GM19438 (cell line): ENCODE data around the gene ISY1.
"Not testable (repeated sequence)": the region's sequence is repeated elsewhere in the genome, so short reads cannot be mapped to it uniquely, and the experiment has no call there.

ENCODE experiments used
- ATAC-seq: cut with Tn5 transposase; IDR thresholded peaks from one replicate; pipeline ENCODE4 v1.9.1; 2021; ENCODE audit warnings: low read depth; ENCODE audit not compliant: unreplicated experiment

The ISY1 gene

DNA sequence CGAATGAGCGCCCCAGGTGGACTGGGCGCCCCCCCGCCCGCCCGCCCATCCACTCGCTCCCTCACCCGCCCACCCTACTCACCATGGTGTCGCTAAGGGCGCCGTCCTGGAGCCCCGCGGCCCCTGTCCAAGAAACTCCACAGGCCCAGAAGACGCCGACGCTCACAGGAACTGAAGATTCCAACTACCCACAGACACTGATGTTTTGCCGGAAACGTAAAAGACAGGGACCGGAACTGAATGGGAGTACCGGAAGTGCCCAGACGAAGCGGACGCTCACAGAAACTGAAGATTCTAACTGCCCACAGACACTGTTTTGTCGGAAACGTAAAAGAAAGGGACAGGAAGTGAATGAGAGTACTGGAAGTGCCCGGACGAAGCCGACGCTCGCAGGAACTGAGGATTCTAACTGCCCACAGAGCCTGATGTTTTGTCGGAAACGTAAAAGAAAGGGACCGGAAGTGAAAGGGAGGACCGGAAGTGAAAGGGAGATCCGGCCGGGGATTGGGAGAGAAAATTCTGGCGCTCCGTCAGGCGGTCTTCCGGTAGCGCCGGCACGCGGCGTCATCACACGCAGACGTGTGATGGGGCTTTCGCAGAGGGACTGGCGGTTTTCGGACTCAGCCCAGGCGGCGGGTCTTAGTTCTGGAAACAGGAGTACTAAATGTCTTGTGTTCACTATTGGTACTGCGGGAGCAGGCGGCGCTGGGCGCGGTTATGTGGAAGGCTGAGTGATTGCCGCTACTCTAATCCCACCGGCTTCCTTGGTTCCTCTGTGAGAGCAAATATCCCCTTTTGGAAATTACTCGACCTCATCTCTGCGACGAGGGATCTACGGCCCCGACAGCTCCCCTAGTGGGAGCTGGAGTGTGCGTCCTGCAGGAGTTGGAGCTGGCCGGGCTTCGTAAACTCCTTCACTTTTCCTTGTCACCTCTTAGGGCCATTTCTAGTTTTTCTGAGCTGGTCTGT is at the start of gene ISY1:
ISY1 (minus strand) TSS at position 173 of the 969 bp plus-strand sequence; CDS start at position 85, 88 bp downstream.
- ATAC-seq: peak; percentile 75

- ATAC-seq: no peak
Observed at GRCh38 chr3:129207479-129207878, 46.6 kb upstream of the ISY1 start.

DNA sequence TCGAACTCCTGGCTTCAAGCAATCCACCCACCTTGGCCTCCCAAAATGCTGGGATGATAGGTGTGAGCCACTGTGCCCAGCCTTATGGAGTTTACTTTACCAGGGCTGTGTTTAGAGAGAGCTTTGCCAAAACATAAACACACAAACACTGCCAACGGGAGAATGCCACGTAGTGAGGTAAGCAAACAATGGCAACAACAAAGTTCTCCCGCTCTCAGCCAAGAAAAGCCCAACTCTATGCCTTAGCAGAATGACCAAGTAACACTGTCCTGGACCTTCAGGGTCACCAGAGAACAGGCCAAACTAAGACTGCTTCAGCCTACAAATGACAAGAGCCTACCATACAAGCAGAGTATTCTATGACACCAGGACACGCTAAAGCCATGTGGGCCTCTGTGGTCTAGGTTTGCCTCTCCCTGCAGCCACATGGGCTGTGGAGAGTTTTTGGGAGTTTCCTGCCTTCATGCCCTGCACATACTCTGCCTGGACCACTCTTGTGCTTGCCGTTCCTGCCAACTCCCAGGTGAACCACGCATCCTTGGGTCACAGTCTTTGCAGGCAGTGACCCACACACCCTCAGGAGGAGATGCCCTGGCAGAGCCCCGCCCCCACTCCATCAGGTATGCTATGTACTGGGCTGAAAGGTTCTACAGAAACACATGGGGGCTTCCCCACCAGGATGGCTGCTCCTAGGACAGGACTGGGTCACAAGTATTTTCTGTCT is 44.4 kb upstream of the ISY1 start:
- no peak for ATAC-seq

- ATAC-seq: no peak
Observed at GRCh38 chr3:129204473-129204872, 43.6 kb upstream of the ISY1 start.

- no peak for ATAC-seq
Observed at GRCh38 chr3:129199366-129199765, 38.5 kb upstream of the ISY1 start.

DNA sequence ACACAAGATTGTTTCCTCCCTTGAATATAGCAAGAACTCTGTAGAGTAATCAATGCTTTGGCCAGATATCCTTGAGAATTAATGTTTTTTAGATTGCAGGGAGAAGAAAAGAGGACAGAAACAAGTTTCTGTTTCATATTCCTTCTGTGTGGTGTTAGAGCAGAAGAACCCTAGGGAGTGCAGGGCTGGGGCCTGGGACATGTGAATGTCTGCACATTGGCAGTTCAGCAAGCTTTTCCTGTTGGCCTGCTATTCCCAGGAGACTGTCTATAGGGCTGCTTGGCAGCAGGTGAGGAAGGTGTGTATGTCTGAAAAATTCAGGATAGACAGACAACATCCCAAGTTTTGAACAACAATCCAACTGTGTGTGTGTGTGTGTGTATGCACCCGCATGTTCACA is 36.5 kb upstream of the ISY1 start:
- no peak for ATAC-seq

DNA sequence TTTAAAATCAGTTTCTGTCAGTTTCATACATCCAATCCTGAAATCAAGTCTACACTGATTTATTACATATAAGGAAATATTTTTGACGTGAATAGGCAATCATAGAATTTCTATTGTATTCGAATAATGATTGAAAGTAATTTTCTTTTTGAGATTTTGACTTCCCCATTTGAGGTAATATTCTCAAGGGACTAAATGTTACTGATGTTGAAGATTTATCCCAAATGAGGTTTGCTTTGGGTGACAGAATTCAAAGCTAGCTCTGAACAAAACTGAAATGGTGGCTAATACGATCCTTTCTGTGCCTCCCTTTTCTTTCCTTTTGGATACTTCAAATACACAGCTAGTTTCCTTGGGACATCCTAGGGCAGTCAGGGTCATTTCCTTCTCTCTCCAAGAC is 35.7 kb upstream of the ISY1 start:
- no peak for ATAC-seq

- ATAC-seq: no peak
Observed at GRCh38 chr3:129195731-129196256, 34.9 kb upstream of the ISY1 start.

DNA sequence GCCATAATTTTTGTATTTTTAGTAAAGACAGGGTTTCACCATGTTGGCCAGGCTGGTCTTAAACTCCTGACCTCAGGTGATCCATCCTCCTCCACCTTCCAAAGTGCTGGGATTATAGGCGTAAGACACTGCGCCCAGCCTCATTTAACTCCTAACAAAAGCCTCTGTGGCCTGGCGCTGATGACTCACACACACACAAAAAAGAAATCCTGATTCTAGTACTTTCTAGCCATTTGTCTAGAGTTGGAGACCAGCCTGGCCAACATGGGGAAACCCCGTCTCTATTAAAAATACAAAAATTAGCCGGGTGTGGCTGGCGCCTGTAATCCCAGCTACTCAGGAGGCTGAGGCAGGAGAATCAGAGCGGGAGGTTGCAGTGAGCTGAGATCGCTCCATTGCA is 28.9 kb upstream of the ISY1 start:
- ATAC-seq: not testable (repeated sequence)

DNA sequence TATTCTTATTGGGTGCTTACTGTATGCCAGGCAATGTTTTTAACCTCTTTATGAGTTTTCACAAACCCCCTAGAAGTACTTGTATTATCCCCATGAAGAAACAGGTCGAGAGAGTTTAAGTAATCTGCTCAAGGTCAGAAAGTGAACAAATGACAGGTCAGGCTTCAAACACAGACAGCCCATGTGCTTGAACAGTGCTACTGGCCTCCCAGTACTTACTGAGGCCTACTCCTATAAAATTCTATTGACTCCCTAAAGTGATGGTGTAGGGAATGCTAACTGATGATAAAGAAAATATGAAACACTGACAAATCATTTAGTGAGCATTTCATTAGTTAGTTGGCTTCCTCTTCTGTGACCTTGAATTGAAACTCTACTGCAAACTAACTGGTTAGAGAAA is 27.0 kb upstream of the ISY1 start:
- ATAC-seq: no peak

DNA sequence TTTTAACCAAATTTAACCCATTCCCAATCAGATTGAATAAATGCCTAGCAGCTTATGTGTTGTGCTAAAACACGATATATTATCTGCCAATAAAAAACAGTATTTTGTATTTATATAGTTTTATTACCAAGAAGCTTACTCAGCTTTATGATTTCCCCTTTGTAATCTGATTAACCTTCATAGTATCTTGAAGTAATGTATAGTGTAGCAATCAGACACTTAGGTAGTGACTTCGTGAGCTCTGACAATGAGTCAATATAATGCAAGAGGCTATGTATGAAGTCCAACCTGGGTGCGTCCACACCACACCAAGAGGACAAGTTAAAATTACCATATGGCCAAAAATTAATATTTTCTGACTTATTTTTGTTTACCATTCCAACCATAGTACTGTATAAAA is 24.9 kb upstream of the ISY1 start:
- ATAC-seq: no peak

DNA sequence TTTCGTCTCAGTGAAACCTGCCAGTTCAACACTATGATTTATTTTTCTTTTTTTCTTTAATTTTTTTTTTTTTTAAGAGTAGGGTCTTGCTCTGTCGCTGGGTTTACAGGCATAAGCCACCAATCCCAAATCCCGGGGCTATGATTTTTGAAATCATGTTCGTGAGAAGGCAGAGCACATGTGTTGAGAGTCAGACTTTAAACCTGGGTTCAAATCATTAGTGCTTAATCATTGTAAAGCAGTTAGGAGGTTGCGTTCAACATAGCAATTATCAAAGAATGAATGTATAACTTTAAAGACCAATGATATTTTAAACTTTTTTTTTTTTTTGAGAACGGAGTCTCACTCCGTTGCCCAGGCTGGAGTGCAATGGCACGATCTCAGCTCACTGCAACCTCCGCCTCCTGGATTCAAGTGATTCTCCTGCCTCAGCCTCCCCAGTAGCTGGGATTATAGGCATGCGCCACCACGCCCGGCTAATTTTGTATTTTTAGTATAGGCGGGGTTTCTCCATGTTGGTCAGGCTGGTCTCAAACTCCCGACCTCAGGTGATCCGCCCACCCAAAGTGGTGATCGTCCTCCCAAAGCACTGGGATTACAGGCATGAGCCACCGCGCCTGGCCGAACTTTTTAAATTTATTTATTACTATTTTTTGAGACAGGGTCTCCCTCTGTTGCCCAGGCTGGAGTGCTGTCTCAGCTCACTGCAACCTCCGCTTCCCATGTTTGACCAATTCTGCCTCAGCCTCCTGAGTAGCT is 24.1 kb upstream of the ISY1 start:
- ATAC-seq: not testable (repeated sequence)

- peak; percentile 6 for ATAC-seq
Observed at GRCh38 chr3:129184396-129184657, 23.5 kb upstream of the ISY1 start.

- ATAC-seq: peak; percentile 95
Observed at GRCh38 chr3:129183569-129184395, 22.9 kb upstream of the ISY1 start, which contains the start of gene CNBP. CNBP (minus strand) TSS chr3:129183896; CDS start chr3:129171757, 12,139 bp downstream.

DNA sequence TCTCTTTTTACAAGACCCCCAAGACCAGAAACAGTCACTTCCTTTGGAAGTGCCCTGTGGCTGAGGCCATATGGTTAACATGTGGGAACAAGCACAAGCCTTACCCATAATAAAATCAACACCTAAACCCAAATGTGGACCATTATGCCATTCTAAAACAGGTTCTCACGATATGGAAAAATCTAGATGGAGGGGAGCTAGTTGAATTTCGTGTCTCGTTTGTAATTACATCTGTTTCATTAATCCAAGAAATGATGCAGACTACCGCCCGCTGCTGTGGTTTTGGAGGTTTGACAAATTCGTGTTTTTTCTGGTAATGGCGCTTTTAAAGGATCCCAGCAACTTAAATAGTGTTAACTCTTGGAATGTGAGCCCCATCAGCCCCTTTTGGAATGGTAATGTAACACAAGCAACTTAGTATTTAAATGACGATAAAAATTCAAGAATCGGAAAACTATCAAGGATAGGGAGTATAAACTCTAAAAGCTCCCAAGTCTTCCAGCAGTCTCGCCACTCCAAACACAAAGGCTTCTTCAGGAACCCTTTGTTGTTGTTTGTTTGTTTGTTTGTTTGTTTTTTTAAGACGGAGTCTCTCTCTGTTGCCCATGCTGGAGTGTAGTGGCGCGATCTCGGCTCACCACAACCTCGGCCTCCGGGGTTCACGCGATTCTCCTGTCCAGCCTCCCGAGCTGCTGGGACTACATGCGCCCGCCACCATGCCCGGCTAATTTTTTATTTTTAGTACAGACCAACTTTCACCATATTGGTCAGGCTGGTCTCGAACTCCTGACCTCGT is 21.7 kb upstream of the ISY1 start:
- ATAC-seq: no peak

DNA sequence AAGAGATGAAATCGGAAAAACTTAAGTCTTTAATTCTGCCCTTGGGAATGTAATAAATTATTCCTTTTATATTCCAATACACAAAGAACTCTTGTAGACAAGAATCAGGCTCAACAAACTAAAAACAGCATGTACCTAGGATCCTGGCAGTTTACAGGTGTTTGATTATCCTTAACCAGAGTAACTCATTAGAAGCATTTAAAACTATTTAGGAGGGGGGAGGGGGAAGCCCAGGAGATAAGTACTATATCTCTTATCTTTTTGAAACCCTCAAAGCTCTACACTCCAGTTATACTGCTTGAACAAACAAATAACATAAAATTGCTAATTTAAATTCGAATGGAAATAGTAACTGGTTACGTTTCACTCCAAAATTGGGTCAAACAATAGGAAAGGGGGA is 21.0 kb upstream of the ISY1 start:
- ATAC-seq: no peak

DNA sequence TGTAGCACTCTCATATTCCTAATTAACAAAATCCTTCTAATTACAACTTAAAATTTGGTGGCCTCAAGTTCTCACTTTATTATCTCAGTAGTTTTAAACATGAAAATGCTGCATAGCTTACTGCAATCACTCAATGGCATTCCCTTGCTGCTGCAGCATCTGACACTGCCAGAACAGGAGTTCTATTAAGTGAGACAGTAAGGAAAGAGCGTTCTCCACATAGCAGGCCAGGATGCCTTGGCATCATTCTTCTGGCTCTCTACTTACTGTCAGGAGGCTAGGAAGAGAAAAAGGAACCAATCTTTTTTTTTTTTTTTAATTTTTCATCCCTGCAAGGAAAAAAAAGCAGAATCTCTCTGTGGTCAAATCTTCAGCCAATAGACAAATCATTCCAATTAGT is 19.6 kb upstream of the ISY1 start:
- ATAC-seq: no peak

- ATAC-seq: no peak
Observed at GRCh38 chr3:129176051-129176450, 15.2 kb upstream of the ISY1 start.

GRCh38 chr3:129173725-129174124 is 12.9 kb upstream of the ISY1 start:
- no peak for ATAC-seq
